Astrocyte (in vitro differentiated cells and primary cell): ENCODE measurements around the gene HNRNPDL.

Source experiments
- EZH2 ChIP-seq: IDR thresholded peaks from 2 replicates; pipeline ENCODE4 v1.6.1; 2012; ENCODE audit warnings: mild to moderate bottlenecking, low read length, inconsistent platforms; ENCODE audit not compliant: insufficient read depth
- TF ChIP-seq, protein P1 (sequence below): IDR thresholded peaks from 2 replicates; pipeline ENCODE4 v1.5.1; 2011; ENCODE audit warnings: low read depth, mild to moderate bottlenecking, inconsistent platforms, low read length, moderate library complexity; ENCODE audit not compliant: insufficient read depth

DNA sequence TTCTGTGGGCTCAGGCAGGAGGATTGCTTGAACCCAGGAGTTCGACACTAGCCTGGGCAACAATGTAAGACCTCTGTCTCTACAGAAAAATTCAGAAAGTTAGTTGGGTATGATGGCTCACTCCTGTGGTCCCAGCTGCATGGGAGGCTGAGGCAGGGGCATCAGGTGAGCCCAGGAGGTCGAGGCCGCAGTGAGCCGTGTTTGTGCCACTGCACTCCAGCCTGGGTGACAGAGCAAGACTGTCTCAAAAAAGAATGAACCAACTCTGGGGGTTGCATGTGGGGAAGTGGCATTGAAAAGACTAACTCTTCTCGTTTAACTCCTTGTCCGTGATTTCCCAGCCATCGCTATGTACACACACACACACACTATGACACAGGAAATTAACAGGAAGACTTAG is 27.0 kb upstream of the HNRNPDL start:
- TF ChIP-seq, protein P1, sequence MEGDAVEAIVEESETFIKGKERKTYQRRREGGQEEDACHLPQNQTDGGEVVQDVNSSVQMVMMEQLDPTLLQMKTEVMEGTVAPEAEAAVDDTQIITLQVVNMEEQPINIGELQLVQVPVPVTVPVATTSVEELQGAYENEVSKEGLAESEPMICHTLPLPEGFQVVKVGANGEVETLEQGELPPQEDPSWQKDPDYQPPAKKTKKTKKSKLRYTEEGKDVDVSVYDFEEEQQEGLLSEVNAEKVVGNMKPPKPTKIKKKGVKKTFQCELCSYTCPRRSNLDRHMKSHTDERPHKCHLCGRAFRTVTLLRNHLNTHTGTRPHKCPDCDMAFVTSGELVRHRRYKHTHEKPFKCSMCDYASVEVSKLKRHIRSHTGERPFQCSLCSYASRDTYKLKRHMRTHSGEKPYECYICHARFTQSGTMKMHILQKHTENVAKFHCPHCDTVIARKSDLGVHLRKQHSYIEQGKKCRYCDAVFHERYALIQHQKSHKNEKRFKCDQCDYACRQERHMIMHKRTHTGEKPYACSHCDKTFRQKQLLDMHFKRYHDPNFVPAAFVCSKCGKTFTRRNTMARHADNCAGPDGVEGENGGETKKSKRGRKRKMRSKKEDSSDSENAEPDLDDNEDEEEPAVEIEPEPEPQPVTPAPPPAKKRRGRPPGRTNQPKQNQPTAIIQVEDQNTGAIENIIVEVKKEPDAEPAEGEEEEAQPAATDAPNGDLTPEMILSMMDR: no peak
- TF ChIP-seq EZH2: no peak
